DOHH2 (cell line): Measurements from ENCODE around the gene SP6.

Experiments
- CTCF ChIP-seq: fragments of 200-600 bp; sonication (generic); IDR thresholded peaks from one replicate; pipeline ENCODE4 v1.5.1; 2014; ENCODE audit warnings: antibody characterized with exemption, mild to moderate bottlenecking, low read depth, low read length; ENCODE audit not compliant: poor library complexity, severe bottlenecking
- EZH2phosphoT487 ChIP-seq: fragments of 200-600 bp; sonication (generic); IDR thresholded peaks from 2 replicates; pipeline ENCODE4 v1.6.1; 2017; ENCODE audit warnings: borderline replicate concordance, mild to moderate bottlenecking, antibody characterized with exemption, low read length, moderate library complexity, mixed read lengths

DNA sequence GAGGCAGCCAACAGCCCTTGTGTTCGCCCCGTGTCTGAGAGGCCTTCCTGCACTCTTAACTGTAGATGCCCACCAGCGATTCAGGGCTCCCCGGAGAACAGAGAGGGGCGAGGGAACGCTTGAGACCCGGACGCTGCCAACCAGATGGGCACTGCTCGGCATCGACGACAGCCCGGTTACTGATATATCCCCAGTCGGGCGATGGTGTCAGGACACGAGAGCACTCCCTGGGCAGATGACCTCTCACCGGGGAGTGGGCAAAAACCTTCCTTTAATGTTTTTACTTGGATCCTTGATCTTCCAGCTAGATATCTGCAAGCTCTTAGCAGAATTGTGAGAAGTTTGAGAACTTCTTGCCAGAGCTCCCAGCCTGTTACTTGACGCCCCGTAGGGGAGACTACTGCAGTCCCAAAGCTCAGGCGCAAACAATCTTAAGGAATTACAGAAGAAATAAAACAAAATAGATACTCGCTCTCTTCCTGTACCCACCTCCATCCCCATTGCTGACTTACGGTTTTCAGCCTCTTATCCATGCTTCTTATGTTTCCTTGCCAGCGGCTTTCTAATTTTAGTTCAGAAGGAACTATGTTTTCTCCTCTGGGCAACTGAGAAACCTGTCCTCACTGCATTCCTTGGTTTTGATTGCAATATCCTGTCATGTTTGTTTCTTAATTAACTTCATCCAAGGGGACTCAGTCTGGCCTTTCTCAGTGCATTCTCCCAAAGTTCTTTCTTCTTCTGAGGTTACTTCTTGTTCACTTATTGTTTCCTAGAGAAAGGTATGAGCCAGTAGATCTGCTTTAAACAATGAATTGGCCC lies 45.9 kb upstream of the SP6 start:
- no peak for TF ChIP-seq CTCF
- TF ChIP-seq EZH2phosphoT487: no peak
